22Rv1 (cell line): ENCODE data around the gene YWHAG.

Experiments
- ZFX ChIP-seq: fragments of 450-650 bp; IDR thresholded peaks from 2 replicates; pipeline ENCODE4 v1.6.1; 2017; ENCODE audit warnings: antibody characterized with exemption, borderline replicate concordance
- TF ChIP-seq, protein P1 (sequence below): fragments of 450-650 bp; IDR thresholded peaks from 2 replicates; pipeline ENCODE4 v1.5.1; 2017; ENCODE audit warnings: mild to moderate bottlenecking

GRCh38 chr7:76292213-76292573, 66.6 kb downstream of the YWHAG start:
- TF ChIP-seq, protein P1, sequence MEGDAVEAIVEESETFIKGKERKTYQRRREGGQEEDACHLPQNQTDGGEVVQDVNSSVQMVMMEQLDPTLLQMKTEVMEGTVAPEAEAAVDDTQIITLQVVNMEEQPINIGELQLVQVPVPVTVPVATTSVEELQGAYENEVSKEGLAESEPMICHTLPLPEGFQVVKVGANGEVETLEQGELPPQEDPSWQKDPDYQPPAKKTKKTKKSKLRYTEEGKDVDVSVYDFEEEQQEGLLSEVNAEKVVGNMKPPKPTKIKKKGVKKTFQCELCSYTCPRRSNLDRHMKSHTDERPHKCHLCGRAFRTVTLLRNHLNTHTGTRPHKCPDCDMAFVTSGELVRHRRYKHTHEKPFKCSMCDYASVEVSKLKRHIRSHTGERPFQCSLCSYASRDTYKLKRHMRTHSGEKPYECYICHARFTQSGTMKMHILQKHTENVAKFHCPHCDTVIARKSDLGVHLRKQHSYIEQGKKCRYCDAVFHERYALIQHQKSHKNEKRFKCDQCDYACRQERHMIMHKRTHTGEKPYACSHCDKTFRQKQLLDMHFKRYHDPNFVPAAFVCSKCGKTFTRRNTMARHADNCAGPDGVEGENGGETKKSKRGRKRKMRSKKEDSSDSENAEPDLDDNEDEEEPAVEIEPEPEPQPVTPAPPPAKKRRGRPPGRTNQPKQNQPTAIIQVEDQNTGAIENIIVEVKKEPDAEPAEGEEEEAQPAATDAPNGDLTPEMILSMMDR = no peak
- no peak for TF ChIP-seq ZFX
